Keratinocyte (primary cell): Measurements from ENCODE around the gene ZNF792. TPM values are rescaled to one million over a fixed set of nuclear protein-coding genes. Genes with fewer than 3 reads are reported as not detected.

ENCODE experiments used
- DNase-seq: peaks from one replicate; pipeline ENCODE4 v3.0.0-alpha.2; 2011; ENCODE audit warnings: low read depth, missing footprints, low spot score
- FAIRE-seq: peaks from 2 replicates; lab custom pipeline; 2011; peaks lifted over from hg19 to GRCh38; lab: Jason Lieb, UNC
- H2AFZ ChIP-seq: 2 replicates; pipeline ENCODE4 v1.6.0; 2012; ENCODE audit warnings: low read length, control low read depth, inconsistent platforms; ENCODE audit not compliant: control insufficient read depth
- H3K27ac ChIP-seq: 2 replicates; pipeline ENCODE4 v1.5.1; 2011; ENCODE audit warnings: low read length; ENCODE audit not compliant: control insufficient read depth, insufficient read depth
- H3K27me3 ChIP-seq: 3 replicates; pipeline ENCODE4 v1.6.0; 2011; ENCODE audit warnings: low read length; ENCODE audit not compliant: control insufficient read depth, insufficient read depth; ENCODE audit errors: extremely low read depth
- H3K36me3 ChIP-seq, 2 experiments: 2 replicates in 1 of 2; 3 replicates in 1 of 2; pipeline ENCODE4 v1.5.1; 2011; ENCODE audit warnings: low read length in 2 of 2, mild to moderate bottlenecking in 1 of 2; ENCODE audit not compliant: control insufficient read depth in 2 of 2, insufficient read depth in 2 of 2; ENCODE audit errors: extremely low read depth in 1 of 2
- H3K4me1 ChIP-seq: 3 replicates; pipeline ENCODE4 v1.5.1; 2011; ENCODE audit warnings: low read length; ENCODE audit not compliant: control insufficient read depth, insufficient read depth; ENCODE audit errors: extremely low read depth
- H3K4me2 ChIP-seq: 3 replicates; pipeline ENCODE4 v1.6.0; 2011; ENCODE audit warnings: low read depth, low read length; ENCODE audit not compliant: control insufficient read depth, insufficient read depth; ENCODE audit errors: extremely low read depth
- H3K4me3 ChIP-seq, 3 experiments: fragments of 200-600 bp in 1 of 3; sonication (generic) in 1 of 3; 2 replicates in 2 of 3; 3 replicates in 1 of 3; pipeline ENCODE4 v1.5.1; 2011 to 2016; ENCODE audit warnings: low read length in 3 of 3, mild to moderate bottlenecking in 3 of 3, control low read depth in 2 of 3, inconsistent platforms in 1 of 3, low read depth in 1 of 3, mixed read lengths in 1 of 3, mixed run types in 1 of 3, moderate library complexity in 1 of 3; ENCODE audit not compliant: control insufficient read depth in 2 of 3, insufficient read depth in 2 of 3; ENCODE audit errors: extremely low read depth in 1 of 3
- H3K79me2 ChIP-seq: 2 replicates; pipeline ENCODE4 v1.6.0; 2012; ENCODE audit warnings: low read length; ENCODE audit not compliant: control insufficient read depth, insufficient read depth
- H3K9ac ChIP-seq: 3 replicates; pipeline ENCODE4 v1.6.0; 2011; ENCODE audit warnings: low read length; ENCODE audit not compliant: control insufficient read depth, insufficient read depth; ENCODE audit errors: extremely low read depth
- H3K9me1 ChIP-seq: 3 replicates; pipeline ENCODE4 v1.6.0; 2011; ENCODE audit warnings: low read length; ENCODE audit not compliant: control insufficient read depth, insufficient read depth; ENCODE audit errors: extremely low read depth
- H3K9me3 ChIP-seq: 2 replicates; pipeline ENCODE4 v1.5.1; 2012; ENCODE audit warnings: low read depth, low read length; ENCODE audit not compliant: control insufficient read depth
- H4K20me1 ChIP-seq: 3 replicates; pipeline ENCODE4 v1.6.0; 2011; ENCODE audit warnings: low read length; ENCODE audit not compliant: control insufficient read depth, insufficient read depth; ENCODE audit errors: extremely low read depth
- CTCF ChIP-seq, 3 experiments: IDR thresholded peaks in 1 of 3; conservative IDR thresholded peaks in 1 of 3; optimal IDR thresholded peaks in 1 of 3; 2 replicates in 2 of 3; 3 replicates in 1 of 3; pipeline versions ENCODE3 to v1.5.1; 2011; ENCODE audit warnings: low read length in 3 of 3, mild to moderate bottlenecking in 3 of 3, moderate library complexity in 2 of 3, control low read depth in 1 of 3, inconsistent platforms in 1 of 3; ENCODE audit not compliant: insufficient read depth in 2 of 3; ENCODE audit errors: extremely low read depth in 1 of 3
- EZH2 ChIP-seq: IDR thresholded peaks from one replicate; pipeline ENCODE4 v1.6.1; 2012; ENCODE audit warnings: inconsistent platforms, mild to moderate bottlenecking, low read length, moderate library complexity
- dilution Hi-C: fragments of 300-500 bp; cut with MboI; formaldehyde crosslinking; loops from one replicate; pipeline ENCODE4 v1.7.0; 2020; ENCODE audit warnings: low sequenced_read_pairs; ENCODE audit not compliant: extremely low pct_ligation_motif_present
- polyA plus RNA-seq, 5 experiments: library from polyadenylated mRNA; depleted of rRNA in 3 of 5; stranded (reverse) in 3 of 5; stranded (forward) in 1 of 5; unstranded in 1 of 5; fragments of >200 nt; gene quantifications; 1 replicate in 1 of 5; 2 replicates in 3 of 5; 3 replicates in 1 of 5; pipeline versions ENCODE4 v1.2.1 to v1.2.3, GENCODE V29; 2011 to 2012; ENCODE audit warnings: missing spikeins in 2 of 5, low read depth in 1 of 5, low replicate concordance in 1 of 5

The ZNF792 gene
- polyA plus RNA-seq, 1 donor (not counting 4 experiments of a cell fraction or from before 2014, with no cell fraction given): 1.9 TPM

- Histone ChIP-seq H3K4me2 (no peak overlapping the region), H3K36me3 (peaks cover 0 to 6% of the 10 kb centered on the region in 2 experiments), H3K27me3 (no peaks in the 10 kb centered on the region), H3K9me1 (no peaks in the 10 kb centered on the region), H3K4me3 (no peak overlapping the region), H3K9me3 (peaks cover 11% of the 10 kb centered on the region), H3K9ac (no peak overlapping the region), H3K4me1 (no peaks in the 10 kb centered on the region), H2AFZ (no peak overlapping the region), H3K27ac (no peak overlapping the region), H3K79me2 (no peaks in the 10 kb centered on the region), H4K20me1 (no peaks in the 10 kb centered on the region)
- no peak for DNase-seq
- TF ChIP-seq EZH2 (no peak), CTCF (optimal IDR thresholded peaks at IDR 0.05 in 1 of 3, IDR thresholded peaks at IDR 0.05 in 1 of 3, conservative IDR thresholded peaks at IDR 0.05 in 1 of 3; ENCODE audit: extremely low read depth in 1 of 3, insufficient read depth in 2 of 3, low read length in 3 of 3) (no peak)
- no peak for FAIRE-seq
- dilution Hi-C loops: no loop called here
Observed at GRCh38 chr19:34953092-34953491, 10.9 kb downstream of the ZNF792 start.

GRCh38 chr19:34943861-34944573 is 20.0 kb downstream of the ZNF792 start:
- peaks cover 5 to 12% of the 10 kb centered on the region in 2 experiments for H3K36me3 ChIP-seq
- FAIRE-seq: peak; percentile 57
- no peaks in the 10 kb centered on the region for H3K9me1 ChIP-seq
- H3K9me3 ChIP-seq: peaks cover 17% of the 10 kb centered on the region
- no peak overlapping the region for H3K27ac ChIP-seq
- no peak for DNase-seq
- H3K27me3 ChIP-seq: no peaks in the 10 kb centered on the region
- H3K9ac ChIP-seq: no peak overlapping the region
- no peaks in the 10 kb centered on the region for H3K4me1 ChIP-seq
- H3K4me3 ChIP-seq: no peak overlapping the region
- H2AFZ ChIP-seq: no peak overlapping the region
- H4K20me1 ChIP-seq: no peaks in the 10 kb centered on the region
- no peaks in the 10 kb centered on the region for H3K79me2 ChIP-seq
- dilution Hi-C loops: no loop called here
- no peak overlapping the region for H3K4me2 ChIP-seq
- TF ChIP-seq CTCF (optimal IDR thresholded peaks at IDR 0.05 in 1 of 3, IDR thresholded peaks at IDR 0.05 in 1 of 3, conservative IDR thresholded peaks at IDR 0.05 in 1 of 3; ENCODE audit: extremely low read depth in 1 of 3, insufficient read depth in 2 of 3, low read length in 3 of 3) (no peak), EZH2 (no peak)
